ENCODE results near the gene MCM3. TPM values are rescaled to one million over a fixed set of nuclear protein-coding genes. Genes with fewer than 3 reads are reported as not detected.

MCM3 gene
- total RNA-seq, 1 donor from 2014 or later: 20.1 TPM

- Histone ChIP-seq H3K27ac (replicated peaks) (no peak overlapping the region), H3K27me3 (ENCODE audit: low read depth) (no peaks in the 10 kb centered on the region), H3K4me3 (no peak overlapping the region), H3K36me3 (no peaks in the 10 kb centered on the region), H3K9me3 (replicated peaks) (no peaks in the 10 kb centered on the region), H3K4me1 (peaks cover 4% of the 10 kb centered on the region)
- intact Hi-C loops (cut with micrococcal nuclease): no loop called here
- DNase-seq: no peak
- TF ChIP-seq CTCF (IDR thresholded peaks at IDR 0.05; ENCODE audit: borderline replicate concordance): no peak
These were observed 32.7 kb upstream of the MCM3 start for GRCh38 chr6:52317211-52317610.

- Histone ChIP-seq H3K9me3 (replicated peaks) (no peaks in the 10 kb centered on the region), H3K4me1 (peaks cover 4% of the 10 kb centered on the region), H3K36me3 (no peaks in the 10 kb centered on the region), H3K27ac (replicated peaks) (no peak overlapping the region), H3K4me3 (no peak overlapping the region), H3K27me3 (ENCODE audit: low read depth) (no peaks in the 10 kb centered on the region)
- DNase-seq: no peak
- TF ChIP-seq CTCF (IDR thresholded peaks at IDR 0.05; ENCODE audit: borderline replicate concordance): no peak
- intact Hi-C loops (cut with micrococcal nuclease): no loop called here
These were observed 30.2 kb upstream of the MCM3 start for GRCh38 chr6:52314752-52315151.

- Histone ChIP-seq H3K36me3 (no peaks in the 10 kb centered on the region), H3K27me3 (ENCODE audit: low read depth) (no peaks in the 10 kb centered on the region), H3K27ac (replicated peaks) (no peak overlapping the region), H3K9me3 (replicated peaks) (no peaks in the 10 kb centered on the region), H3K4me3 (no peak overlapping the region), H3K4me1 (no peaks in the 10 kb centered on the region)
- intact Hi-C loops (cut with micrococcal nuclease): no loop called here
- no peak for DNase-seq
- no peak for TF ChIP-seq CTCF (IDR thresholded peaks at IDR 0.05; ENCODE audit: borderline replicate concordance)
These were observed 27.9 kb upstream of the MCM3 start for GRCh38 chr6:52312461-52312860.

- Histone ChIP-seq H3K9me3 (replicated peaks) (no peaks in the 10 kb centered on the region), H3K4me1 (no peaks in the 10 kb centered on the region), H3K36me3 (no peaks in the 10 kb centered on the region), H3K27ac (replicated peaks) (no peak overlapping the region), H3K27me3 (ENCODE audit: low read depth) (no peaks in the 10 kb centered on the region), H3K4me3 (no peak overlapping the region)
- DNase-seq: no peak
- no peak for TF ChIP-seq CTCF (IDR thresholded peaks at IDR 0.05; ENCODE audit: borderline replicate concordance)
- intact Hi-C loops (cut with micrococcal nuclease): no loop called here
These were observed 26.4 kb upstream of the MCM3 start for GRCh38 chr6:52310932-52311331.

- H3K9me3 ChIP-seq (replicated peaks): no peaks in the 10 kb centered on the region
- peaks cover 15% of the 10 kb centered on the region for H3K4me1 ChIP-seq
- H3K4me3 ChIP-seq: no peak overlapping the region
- no peak for DNase-seq
- TF ChIP-seq CTCF (IDR thresholded peaks at IDR 0.05; ENCODE audit: borderline replicate concordance): no peak
- H3K36me3 ChIP-seq: no peaks in the 10 kb centered on the region
- H3K27ac ChIP-seq (replicated peaks): no peak overlapping the region
- intact Hi-C loops (cut with micrococcal nuclease): no loop called here
- H3K27me3 ChIP-seq (ENCODE audit: low read depth): no peaks in the 10 kb centered on the region
These were observed 23.4 kb upstream of the MCM3 start for GRCh38 chr6:52307900-52308372.
